Fibroblast of skin of right biceps (primary cell): ENCODE results near the gene CRP.
"Not testable (repeated sequence)": the region's sequence is repeated elsewhere in the genome, so short reads cannot be mapped to it uniquely, and the experiment has no call there.

Experiments
- DNase-seq: peaks from one replicate; pipeline ENCODE4 v3.0.0-alpha.2; 2013

The CRP gene

DNA sequence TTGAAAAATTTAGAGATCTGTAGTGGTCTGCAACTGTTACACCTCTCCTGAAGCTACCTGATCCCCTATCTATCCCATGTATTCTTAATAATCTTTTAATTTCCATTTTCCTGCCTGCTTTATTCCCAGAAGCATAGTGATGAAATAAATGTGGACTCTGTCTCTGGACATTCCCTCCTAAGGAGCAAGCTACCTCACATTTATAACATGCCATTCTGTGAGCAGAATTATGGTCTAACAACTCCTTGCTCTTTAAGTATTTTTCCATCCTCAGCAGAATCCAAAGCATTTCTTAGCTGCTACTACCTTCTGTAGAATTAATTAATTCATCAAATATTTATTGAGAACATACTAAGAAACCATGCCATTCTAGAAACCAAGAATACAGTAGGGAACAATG lies 15.1 kb downstream of the CRP start:
- DNase-seq: no peak

DNA sequence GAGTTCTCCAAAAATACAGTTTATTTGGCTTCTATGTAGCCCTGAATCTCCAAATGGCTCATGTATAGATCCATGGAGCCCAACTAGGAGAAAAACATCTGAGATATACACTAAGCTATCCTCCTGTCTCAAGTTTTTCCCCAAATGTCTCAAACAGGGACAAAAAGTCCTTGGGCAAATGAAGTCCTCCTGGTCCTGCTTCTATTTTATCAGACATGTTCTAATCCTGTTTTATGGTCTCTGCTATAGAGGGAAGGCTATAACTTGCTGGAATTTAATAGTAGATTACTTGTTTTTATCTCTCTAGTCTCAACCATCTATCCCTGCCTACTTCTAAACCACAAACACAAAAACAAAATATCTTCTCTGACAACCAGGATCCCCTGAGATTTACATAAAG lies 26.9 kb downstream of the CRP start:
- no peak for DNase-seq

DNA sequence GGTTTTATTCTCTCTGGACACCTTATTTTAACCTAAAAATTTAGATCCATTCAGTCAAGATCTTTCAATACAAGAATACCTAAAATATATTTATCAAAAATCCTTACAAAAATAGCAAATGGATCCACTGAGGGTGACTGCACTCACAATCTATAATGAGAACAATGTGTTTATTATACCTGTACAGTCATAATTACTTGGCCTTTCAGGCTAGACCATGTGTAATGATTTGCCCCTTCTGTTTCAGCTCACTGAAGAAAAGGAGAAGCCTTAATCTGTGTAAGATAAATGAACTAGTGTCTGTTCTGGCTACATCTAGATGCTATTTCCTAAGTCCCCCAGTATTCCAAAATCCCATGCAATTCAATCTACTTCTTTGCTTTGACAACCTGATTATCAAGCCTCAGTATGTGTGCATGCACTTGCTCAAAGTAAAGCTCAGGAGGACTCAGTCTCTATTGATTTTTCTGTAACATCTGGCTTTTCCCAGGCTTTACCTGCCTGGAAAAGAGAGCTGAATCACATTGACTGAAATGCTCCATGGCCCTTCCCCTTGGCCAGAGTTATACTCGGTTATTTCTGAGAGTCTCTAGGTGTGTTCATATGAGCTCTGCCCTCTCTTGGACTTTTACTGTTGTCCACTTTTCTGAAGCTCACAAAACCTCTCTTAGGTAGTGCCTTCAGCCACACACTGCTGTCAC lies 27.6 kb downstream of the CRP start:
- no peak for DNase-seq

DNA sequence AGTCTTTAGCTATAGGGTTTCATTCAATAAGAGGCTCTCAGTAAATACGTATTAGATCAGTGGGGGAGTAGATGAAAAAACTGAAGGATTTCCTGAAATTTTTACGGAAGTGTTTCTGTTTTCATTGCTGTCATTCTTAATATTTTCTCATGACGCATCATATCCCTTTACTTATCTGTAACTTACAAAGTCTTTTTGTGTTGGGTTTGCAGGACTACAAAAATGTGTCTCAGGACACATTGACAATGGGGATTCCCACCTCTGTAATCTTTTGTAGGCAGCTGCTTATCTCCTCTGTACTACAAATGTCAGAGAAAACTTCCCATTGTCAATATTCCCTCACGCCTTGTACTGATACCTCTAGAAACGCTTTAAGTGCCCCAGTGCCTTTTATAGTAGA lies 35.5 kb downstream of the CRP start:
- no peak for DNase-seq

DNA sequence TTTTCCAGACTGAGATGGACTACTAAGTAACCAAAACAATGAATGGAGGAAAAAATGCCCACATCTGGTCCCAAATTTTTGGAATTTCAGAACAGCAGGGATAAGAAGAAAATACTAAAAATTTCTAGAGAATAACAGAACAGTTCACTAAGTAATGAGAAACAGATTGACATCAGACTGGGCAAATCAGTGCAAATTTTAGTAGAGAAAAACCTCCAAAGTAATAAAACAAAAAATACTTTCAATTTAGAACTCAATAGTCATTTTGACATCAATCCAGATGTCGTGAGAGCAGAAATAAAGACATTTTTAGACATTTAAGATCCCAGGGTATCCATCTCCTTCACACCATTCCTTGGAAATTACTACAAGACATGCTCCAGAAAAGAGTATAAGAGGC lies 39.3 kb downstream of the CRP start:
- DNase-seq: no peak

DNA sequence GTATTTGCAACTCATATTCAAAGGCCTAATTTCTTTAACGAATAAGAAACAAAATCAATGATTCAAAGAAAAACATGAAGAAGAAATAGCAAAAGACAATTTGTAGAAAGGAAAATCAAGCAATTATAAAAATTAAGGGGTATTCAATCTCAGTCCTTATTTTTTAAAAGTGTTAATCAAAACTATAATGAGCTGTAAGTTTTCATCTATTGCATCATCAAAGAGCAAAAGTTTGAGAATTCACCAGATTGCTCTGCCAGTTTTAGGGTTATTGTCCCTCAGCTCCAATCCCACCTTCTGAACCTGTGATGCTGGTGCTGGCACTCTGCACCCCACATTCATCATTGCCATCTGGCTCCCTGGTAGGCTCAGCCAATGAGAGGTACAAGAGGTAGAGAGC lies 42.0 kb downstream of the CRP start:
- DNase-seq: not testable (repeated sequence)

DNA sequence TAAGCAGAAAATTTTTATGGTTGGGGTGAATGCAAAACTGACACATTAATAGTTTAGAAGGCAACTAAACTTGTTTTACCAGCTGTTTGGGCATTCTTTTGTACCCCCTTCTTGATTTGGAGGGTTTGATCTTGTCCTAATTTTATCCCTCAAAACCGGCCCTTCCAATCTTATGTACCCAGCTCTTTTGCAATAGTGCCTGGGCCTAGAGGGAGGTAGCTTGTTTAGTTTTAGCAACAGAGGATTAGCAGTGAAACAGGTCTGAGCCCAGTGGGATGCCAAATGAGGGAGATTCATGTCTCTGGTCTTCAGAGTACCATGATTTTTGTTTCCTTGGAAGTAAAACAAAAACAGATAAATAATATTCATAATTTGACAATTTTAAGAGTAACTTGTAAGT lies 45.1 kb downstream of the CRP start:
- no peak for DNase-seq

DNA sequence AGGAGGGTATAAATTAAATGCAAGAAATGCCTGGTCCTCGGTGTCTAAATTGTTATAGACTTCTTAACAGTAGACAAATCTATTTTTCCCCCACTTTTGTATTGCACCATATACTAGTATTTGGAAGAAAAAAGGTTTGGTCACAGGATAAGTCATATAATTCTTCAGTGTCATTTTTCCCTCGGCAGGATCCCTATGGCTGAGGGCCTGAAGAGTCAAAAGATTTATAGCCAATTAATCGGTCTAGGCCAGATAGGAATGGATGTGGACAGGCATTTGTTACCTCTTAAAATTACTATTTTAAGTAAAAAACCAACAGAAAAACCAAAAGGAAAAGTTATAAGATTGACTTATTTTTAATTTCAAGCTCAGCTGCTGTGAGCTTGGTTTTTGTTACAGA lies 45.6 kb downstream of the CRP start:
- no peak for DNase-seq

DNA sequence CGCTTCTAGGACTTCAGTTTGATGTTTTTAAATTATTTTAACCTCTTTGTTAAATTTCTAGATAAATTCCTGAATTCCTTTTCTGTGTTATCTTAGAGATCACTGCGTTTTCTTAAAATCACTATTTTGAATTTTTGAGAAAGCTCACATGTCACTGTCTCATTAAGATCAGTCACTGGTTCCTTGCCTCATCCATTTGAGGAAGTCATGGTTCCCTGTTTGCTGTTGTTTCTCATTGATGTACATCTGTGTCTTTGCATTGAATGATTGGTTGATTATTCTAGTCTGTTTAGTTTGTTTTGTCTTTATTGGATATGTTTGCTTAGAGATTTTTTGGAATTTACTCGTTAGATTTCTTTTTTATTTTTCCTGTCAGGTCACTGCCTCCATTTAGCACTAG lies 50.1 kb downstream of the CRP start:
- DNase-seq: no peak

DNA sequence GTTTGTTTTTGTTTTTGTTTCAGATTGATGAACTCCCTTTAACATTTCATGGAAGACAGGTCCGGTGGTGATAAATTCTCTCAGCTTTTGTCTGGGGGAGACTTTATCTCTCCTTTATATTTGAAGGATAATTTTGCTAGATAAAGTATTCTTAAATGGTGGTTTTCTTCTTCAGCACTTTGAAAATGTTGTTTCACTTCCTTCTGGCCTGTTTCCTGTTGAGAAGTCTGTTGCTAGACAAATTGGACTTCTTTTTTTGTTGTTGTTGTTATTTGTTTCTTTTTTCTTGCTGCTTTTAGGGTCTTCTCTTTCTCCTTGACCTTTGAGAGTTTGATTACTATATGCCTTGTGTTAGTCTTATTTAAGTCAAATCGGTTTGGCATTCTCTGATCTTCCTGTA lies 50.8 kb downstream of the CRP start:
- no peak for DNase-seq
